Choroid plexus epithelial cell (primary cell): ENCODE results near the gene CD200R1L.

Source experiments
- DNase-seq: peaks from one replicate; pipeline ENCODE4 v3.0.0-alpha.2; 2010; ENCODE audit warnings: low read depth
- H3K4me3 ChIP-seq: 2 replicates; pipeline ENCODE4 v1.5.1; 2011; ENCODE audit warnings: low read depth, mild to moderate bottlenecking, control low read depth, low read length, moderate library complexity
- TF ChIP-seq, protein P1 (sequence below): conservative IDR thresholded peaks from 2 replicates; pipeline ENCODE4 v1.5.1; 2011; ENCODE audit warnings: low read depth, mild to moderate bottlenecking, control low read depth, inconsistent platforms, low read length, moderate library complexity

Gene CD200R1L

DNA sequence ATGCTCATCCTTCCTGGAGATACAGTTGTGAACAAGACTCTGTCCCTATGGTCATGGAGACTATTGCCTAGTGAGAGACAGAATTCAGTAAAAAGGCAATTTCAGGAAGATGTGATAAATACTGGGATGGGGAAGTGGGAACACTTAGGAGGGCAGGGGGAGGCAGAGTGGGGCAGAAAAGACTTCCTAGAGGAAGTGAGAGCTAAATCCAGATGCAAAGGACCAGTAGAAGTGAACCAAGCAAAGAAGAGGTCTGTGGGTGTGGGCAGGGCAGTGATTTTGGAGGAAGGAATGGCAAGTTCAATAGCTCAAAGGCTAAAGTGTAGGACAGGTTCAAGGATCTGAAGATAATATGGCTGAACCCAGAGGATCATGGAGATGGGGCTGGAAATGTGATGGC is 68.9 kb downstream of the CD200R1L start:
- H3K4me3 ChIP-seq: no peak overlapping the region
- TF ChIP-seq, protein P1, sequence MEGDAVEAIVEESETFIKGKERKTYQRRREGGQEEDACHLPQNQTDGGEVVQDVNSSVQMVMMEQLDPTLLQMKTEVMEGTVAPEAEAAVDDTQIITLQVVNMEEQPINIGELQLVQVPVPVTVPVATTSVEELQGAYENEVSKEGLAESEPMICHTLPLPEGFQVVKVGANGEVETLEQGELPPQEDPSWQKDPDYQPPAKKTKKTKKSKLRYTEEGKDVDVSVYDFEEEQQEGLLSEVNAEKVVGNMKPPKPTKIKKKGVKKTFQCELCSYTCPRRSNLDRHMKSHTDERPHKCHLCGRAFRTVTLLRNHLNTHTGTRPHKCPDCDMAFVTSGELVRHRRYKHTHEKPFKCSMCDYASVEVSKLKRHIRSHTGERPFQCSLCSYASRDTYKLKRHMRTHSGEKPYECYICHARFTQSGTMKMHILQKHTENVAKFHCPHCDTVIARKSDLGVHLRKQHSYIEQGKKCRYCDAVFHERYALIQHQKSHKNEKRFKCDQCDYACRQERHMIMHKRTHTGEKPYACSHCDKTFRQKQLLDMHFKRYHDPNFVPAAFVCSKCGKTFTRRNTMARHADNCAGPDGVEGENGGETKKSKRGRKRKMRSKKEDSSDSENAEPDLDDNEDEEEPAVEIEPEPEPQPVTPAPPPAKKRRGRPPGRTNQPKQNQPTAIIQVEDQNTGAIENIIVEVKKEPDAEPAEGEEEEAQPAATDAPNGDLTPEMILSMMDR: no peak
- DNase-seq: no peak

DNA sequence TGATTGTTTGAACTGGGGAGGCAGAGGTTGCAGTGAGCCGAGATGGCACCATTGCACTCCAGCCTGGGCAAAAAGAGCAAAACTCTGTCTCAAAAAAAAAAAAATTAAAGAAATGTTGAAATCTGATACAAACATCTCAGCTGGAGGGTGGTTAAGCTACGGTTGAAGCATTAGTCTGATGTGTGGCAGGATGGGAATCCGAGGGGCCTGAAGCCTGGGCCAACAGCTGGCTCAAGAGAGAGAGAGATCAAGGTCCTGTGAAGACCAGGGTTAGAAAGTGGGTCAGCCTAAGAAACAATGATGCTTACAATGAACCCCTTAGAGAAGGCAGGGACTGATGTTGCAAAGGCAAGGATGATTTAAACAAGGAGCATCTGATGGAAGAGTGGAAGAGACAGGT is 69.8 kb downstream of the CD200R1L start:
- DNase-seq: peak; percentile 70
- H3K4me3 ChIP-seq: no peak overlapping the region
- TF ChIP-seq, protein P1: no peak

DNA sequence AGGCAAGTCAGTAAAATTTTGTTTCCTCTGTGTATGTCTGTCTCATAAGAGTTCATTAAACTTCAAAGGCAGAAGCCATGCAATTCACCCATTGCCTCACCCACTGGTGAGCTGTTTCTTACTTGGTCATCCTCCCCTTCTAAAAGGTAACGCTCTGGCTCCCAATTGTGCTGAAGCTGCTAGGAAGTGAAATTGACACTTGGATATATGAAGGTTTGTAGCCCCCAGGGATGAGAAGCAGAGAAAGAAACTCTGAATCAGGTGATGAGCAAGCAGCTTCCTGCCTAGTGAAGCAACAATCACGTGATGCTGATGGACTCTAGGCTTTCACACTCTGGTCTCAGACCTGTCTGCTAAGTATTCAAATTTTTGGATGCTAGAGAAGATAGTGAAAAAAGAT is 70.7 kb downstream of the CD200R1L start:
- peak; percentile 65 for DNase-seq
- TF ChIP-seq, protein P1: no peak
- H3K4me3 ChIP-seq: no peak overlapping the region

DNA sequence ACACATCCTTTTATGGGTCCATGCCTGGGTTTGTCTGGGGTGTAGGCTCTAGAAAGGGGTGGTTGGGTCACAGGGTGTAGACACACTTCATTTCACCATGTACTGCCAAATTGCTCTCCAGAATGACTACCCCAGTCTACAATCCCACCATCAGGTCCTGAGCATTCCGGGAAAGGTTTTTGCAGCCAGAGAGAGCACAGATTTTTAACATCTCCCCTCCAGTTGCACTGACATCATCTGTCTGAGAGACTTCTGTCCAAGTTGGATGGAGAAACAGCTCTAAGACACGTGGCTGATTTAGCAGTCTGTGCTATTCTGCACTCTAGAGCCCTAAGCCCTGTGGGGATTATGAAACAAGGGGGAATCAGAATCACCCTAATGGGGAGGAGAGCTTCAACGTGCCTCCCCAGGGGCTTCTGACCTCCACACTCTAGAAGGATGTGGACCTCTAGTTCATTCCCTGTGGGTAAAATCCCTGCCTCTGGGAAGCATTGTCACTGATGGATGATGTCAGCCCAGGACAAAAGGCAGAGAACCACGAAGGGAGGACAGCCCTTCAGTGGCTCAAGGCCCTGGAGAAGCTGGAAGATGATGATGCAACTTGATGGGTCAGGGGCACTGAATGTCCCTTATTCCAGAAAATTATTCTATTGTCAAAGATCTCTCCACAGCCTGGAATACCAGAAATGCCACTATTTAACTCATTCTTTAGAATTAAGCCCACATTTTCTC is 71.5 kb downstream of the CD200R1L start:
- no peak overlapping the region for H3K4me3 ChIP-seq
- peak; percentile 77 for DNase-seq
- TF ChIP-seq, protein P1: no peak

DNA sequence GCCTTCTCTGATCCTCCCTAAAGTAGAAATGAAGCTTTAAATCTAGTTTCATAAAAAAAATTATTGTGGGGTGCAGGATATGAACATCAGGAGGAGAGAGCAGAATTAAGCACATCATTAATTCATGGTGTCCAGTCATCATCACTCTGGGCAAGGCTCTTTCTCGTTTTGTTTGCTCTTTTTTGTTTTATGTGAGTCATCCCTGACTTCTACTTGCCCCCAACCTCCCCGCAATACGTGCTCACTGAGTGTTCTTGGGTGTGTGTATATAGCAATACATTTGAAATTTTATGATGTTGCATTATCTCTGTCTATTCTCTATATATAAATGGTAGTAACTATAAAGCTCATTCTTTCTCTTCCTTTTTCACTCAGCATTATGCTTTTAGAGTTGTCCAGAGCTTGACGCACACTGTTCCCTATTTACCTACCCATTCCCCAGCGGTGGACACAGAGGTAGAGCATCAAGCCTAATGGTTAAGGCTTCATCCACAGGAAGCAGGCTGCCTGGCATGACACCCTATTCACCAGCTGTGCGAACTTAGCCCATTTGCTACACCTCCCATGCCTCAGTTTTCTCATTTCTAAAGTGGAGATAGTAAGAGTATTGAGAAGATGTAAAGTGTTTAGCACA is 72.3 kb downstream of the CD200R1L start:
- no peak overlapping the region for H3K4me3 ChIP-seq
- TF ChIP-seq, protein P1: no peak
- DNase-seq: peak; percentile 82

DNA sequence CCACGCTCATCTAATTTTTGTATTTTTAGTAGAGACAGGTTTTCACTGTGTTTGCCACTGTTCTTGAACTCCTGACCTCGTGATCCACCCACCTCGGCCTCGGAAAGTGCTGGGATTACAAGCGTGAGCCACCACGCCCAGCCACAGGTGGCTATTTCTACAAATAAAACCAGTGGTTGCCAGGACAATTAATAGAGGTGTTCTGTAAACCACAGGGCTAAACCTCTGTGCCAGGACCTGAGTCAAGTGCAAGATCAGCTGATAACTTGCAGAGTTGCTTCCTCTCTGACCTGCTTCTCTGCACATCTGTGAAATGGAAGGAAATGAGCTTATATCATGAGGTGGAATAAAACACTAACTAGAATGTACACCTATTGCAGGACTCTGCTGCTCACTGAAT is 72.8 kb downstream of the CD200R1L start:
- TF ChIP-seq, protein P1: no peak
- no peak overlapping the region for H3K4me3 ChIP-seq
- DNase-seq: no peak

DNA sequence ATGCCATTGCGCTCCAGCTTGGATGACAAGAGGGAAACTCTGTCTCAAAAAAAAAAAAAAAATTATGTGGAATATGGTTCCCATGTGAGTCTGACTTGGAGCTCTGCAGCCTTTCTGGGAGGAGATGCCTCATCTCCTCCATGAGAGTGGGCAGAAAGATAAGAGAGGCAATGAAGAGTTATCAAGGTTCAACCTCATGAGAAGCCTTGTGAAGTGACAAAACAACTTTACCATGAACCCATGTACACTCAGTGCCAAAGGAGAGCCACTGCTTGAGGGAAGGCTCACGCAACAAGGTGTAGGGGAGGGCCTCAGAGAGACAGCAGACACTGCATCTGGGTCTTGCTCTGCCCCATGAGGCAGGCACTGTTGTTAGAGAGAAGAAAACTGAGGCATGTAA is 75.7 kb downstream of the CD200R1L start:
- TF ChIP-seq, protein P1: no peak
- no peak for DNase-seq
- H3K4me3 ChIP-seq: no peak overlapping the region
